Neural progenitor cell (in vitro differentiated cells): Measurements from ENCODE around the gene SMIM35. TPM values are rescaled to one million over a fixed set of nuclear protein-coding genes. Genes with fewer than 3 reads are reported as not detected.

Experiments
- DNase-seq: peaks from one replicate; pipeline ENCODE4 v3.0.0-alpha.2; 2016; ENCODE audit warnings: low spot score
- H2AFZ ChIP-seq: fragments of 200-600 bp; sonication (generic); replicated peaks from 2 replicates; pipeline ENCODE4 v1.6.1; 2016; ENCODE audit warnings: antibody characterized with exemption
- H3F3A ChIP-seq: fragments of 200-600 bp; sonication (generic); 2 replicates; pipeline ENCODE4 v1.6.1; 2016; ENCODE audit warnings: antibody characterized with exemption, low read depth
- H3K27ac ChIP-seq: fragments of 200-600 bp; sonication (generic); 2 replicates; pipeline ENCODE4 v1.5.1; 2016; ENCODE audit warnings: mild to moderate bottlenecking
- H3K27me3 ChIP-seq: fragments of 200-600 bp; sonication (generic); 2 replicates; pipeline ENCODE4 v1.6.1; 2016; ENCODE audit warnings: mild to moderate bottlenecking, moderate library complexity
- H3K36me3 ChIP-seq: fragments of 200-600 bp; sonication (generic); 2 replicates; pipeline ENCODE4 v1.5.1; 2016
- H3K4me1 ChIP-seq: fragments of 200-600 bp; sonication (generic); 2 replicates; pipeline ENCODE4 v1.6.1; 2016; ENCODE audit warnings: mixed run types
- H3K4me2 ChIP-seq: fragments of 200-600 bp; sonication (generic); 2 replicates; pipeline ENCODE4 v1.6.1; 2016
- H3K4me3 ChIP-seq: fragments of 200-600 bp; sonication (generic); 2 replicates; pipeline ENCODE4 v1.5.1; 2016
- H3K79me2 ChIP-seq: fragments of 200-600 bp; sonication (generic); 2 replicates; pipeline ENCODE4 v1.6.1; 2016; ENCODE audit warnings: low read depth
- H3K9ac ChIP-seq: fragments of 200-600 bp; sonication (generic); 2 replicates; pipeline ENCODE4 v1.6.1; 2016
- H3K9me3 ChIP-seq: fragments of 200-600 bp; sonication (generic); 2 replicates; pipeline ENCODE4 v1.5.1; 2016; ENCODE audit warnings: low read depth
- H4K20me1 ChIP-seq: fragments of 200-600 bp; sonication (generic); 2 replicates; pipeline ENCODE4 v1.6.1; 2016; ENCODE audit warnings: low read depth
- H3K27ac Mint-ChIP-seq: 3 replicates; pipeline ENCODE4 v1.8.0; 2021; ENCODE audit warnings: mixed read lengths
- H3K27me3 Mint-ChIP-seq: 2 replicates; pipeline ENCODE4 v1.8.0; 2022; ENCODE audit warnings: low read depth, mild to moderate bottlenecking, inconsistent platforms, moderate library complexity, mixed read lengths; ENCODE audit not compliant: insufficient read depth
- H3K36me3 Mint-ChIP-seq: 3 replicates; pipeline ENCODE4 v1.8.0; 2021; ENCODE audit warnings: mixed read lengths
- H3K4me1 Mint-ChIP-seq: 3 replicates; pipeline ENCODE4 v1.8.0; 2021; ENCODE audit warnings: mixed read lengths
- H3K4me3 Mint-ChIP-seq: 3 replicates; pipeline ENCODE4 v1.8.0; 2021; ENCODE audit warnings: mild to moderate bottlenecking, moderate library complexity, mixed read lengths
- H3K9me3 Mint-ChIP-seq: 3 replicates; pipeline ENCODE4 v1.8.0; 2020; ENCODE audit warnings: mixed read lengths
- EZH2 ChIP-seq: fragments of 200-600 bp; sonication (generic); IDR thresholded peaks from 2 replicates; pipeline ENCODE4 v1.6.1; 2017; ENCODE audit warnings: antibody characterized with exemption, mild to moderate bottlenecking, moderate library complexity
- EZH2phosphoT487 ChIP-seq: fragments of 200-600 bp; sonication (generic); IDR thresholded peaks from 2 replicates; pipeline ENCODE4 v1.6.1; 2017; ENCODE audit warnings: antibody characterized with exemption
- total RNA-seq: library from RNA; depleted of rRNA; stranded (reverse); fragments of >200 nt; gene quantifications from 2 replicates; pipeline ENCODE4 v1.2.3, GENCODE V29; 2015; ENCODE audit warnings: low replicate concordance
- TF ChIP-seq, protein P1 (sequence below): fragments of 200-600 bp; sonication (generic); IDR thresholded peaks from 2 replicates; pipeline ENCODE4 v1.5.1; 2017; ENCODE audit warnings: antibody characterized with exemption, mild to moderate bottlenecking

Gene SMIM35
- total RNA-seq, 1 donor from 2014 or later: not detected

GRCh38 chr11:118002541-118003423 lies 84.0 kb downstream of the SMIM35 start:
- peak overlapping the region; percentile 73 for H3K27ac ChIP-seq
- Mint-ChIP-seq H3K27me3 (no peaks in the 10 kb centered on the region), H3K4me1 (peaks cover 9% of the 10 kb centered on the region), H3K27ac (no peak overlapping the region), H3K36me3 (no peaks in the 10 kb centered on the region), H3K9me3 (peaks cover 2% of the 10 kb centered on the region), H3K4me3 (no peak overlapping the region)
- H2AFZ ChIP-seq: peak overlapping the region; percentile 71
- peaks cover 13% of the 10 kb centered on the region for H3K4me1 ChIP-seq
- no peaks in the 10 kb centered on the region for H4K20me1 ChIP-seq
- no peaks in the 10 kb centered on the region for H3K79me2 ChIP-seq
- H3K9ac ChIP-seq: no peak overlapping the region
- peaks cover 14% of the 10 kb centered on the region for H3K27me3 ChIP-seq
- TF ChIP-seq, protein P1, sequence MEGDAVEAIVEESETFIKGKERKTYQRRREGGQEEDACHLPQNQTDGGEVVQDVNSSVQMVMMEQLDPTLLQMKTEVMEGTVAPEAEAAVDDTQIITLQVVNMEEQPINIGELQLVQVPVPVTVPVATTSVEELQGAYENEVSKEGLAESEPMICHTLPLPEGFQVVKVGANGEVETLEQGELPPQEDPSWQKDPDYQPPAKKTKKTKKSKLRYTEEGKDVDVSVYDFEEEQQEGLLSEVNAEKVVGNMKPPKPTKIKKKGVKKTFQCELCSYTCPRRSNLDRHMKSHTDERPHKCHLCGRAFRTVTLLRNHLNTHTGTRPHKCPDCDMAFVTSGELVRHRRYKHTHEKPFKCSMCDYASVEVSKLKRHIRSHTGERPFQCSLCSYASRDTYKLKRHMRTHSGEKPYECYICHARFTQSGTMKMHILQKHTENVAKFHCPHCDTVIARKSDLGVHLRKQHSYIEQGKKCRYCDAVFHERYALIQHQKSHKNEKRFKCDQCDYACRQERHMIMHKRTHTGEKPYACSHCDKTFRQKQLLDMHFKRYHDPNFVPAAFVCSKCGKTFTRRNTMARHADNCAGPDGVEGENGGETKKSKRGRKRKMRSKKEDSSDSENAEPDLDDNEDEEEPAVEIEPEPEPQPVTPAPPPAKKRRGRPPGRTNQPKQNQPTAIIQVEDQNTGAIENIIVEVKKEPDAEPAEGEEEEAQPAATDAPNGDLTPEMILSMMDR: no peak
- peak; percentile 41 for TF ChIP-seq EZH2phosphoT487
- peaks cover 18% of the 10 kb centered on the region for H3F3A ChIP-seq
- no peaks in the 10 kb centered on the region for H3K36me3 ChIP-seq
- no peak overlapping the region for H3K4me3 ChIP-seq
- peak; percentile 86 for DNase-seq
- H3K9me3 ChIP-seq: no peaks in the 10 kb centered on the region
- peak overlapping the region; percentile 65 for H3K4me2 ChIP-seq

DNA sequence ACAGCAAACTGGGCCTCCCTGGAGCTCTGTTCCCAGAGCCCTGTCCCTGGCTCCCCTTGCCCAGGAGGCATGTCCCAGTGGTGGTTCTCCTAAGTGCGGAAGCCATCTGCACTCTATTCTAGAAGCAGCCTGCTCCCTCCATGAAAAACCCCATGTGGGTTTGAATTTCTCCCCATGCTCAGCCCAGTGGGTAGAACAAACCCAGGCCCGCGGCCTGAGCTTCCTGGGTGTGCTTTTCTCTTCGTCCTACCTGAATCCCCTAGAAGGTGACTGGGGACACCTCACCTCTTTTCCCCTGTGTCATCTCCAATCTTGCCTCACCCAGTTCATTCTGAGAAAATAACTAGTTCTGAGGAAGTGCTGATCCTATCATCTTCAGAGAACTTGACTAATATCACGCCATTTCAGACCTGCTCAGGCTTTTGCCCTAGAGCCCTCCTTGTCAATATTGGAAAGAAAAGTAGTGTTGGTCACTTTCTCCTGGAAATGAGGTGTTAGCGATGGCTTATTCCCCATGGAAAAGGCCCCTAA lies 84.7 kb downstream of the SMIM35 start:
- TF ChIP-seq, protein P1: no peak
- TF ChIP-seq EZH2 (no peak), EZH2phosphoT487 (no peak)
- peaks cover 2% of the 10 kb centered on the region for H3K9me3 Mint-ChIP-seq
- Histone ChIP-seq H3K27me3 (peaks cover 14% of the 10 kb centered on the region), H4K20me1 (no peaks in the 10 kb centered on the region), H3K9ac (no peak overlapping the region), H3K4me1 (peaks cover 13% of the 10 kb centered on the region), H3K79me2 (no peaks in the 10 kb centered on the region), H3K27ac (peak overlapping the region; percentile 73), H3F3A (peaks cover 18% of the 10 kb centered on the region), H3K36me3 (no peaks in the 10 kb centered on the region), H3K4me3 (no peak overlapping the region), H3K4me2 (peak overlapping the region; percentile 65), H2AFZ (peak overlapping the region; percentile 71), H3K9me3 (no peaks in the 10 kb centered on the region)
- DNase-seq: no peak
- peaks cover 9% of the 10 kb centered on the region for H3K4me1 Mint-ChIP-seq
- no peak overlapping the region for H3K27ac Mint-ChIP-seq
- peaks cover 5% of the 10 kb centered on the region for H3K27me3 Mint-ChIP-seq
- H3K36me3 Mint-ChIP-seq: no peaks in the 10 kb centered on the region
- H3K4me3 Mint-ChIP-seq: no peak overlapping the region

DNA sequence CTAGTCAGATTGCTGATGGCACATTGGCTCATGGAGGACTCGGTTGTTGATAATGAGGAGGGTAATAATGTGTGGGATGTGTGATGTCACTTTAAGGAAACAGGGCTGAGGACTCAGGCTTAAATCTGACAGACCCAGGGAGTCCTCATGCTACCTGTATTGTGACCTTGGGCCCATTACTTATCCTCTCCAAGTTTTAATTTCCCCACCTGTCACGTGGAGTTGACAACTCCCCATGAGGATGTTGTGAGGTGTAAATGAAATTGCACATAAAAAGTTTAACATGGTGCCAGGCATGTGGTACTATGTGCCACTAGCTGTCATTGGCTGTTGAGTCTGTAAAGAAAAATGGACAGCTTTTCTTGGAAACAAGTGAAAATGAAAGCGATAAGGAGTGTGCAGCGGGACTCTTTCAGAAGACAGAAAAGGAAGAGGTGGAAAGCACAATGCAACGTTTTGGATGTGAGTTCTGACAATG lies 85.2 kb downstream of the SMIM35 start:
- Histone ChIP-seq H3K36me3 (no peaks in the 10 kb centered on the region), H3K4me1 (peaks cover 13% of the 10 kb centered on the region), H3K4me2 (no peak overlapping the region), H2AFZ (no peak overlapping the region), H3K27me3 (peaks cover 14% of the 10 kb centered on the region), H3K9ac (no peak overlapping the region), H3K27ac (no peak overlapping the region), H3K4me3 (no peak overlapping the region), H3K79me2 (no peaks in the 10 kb centered on the region), H3K9me3 (no peaks in the 10 kb centered on the region), H3F3A (peaks cover 18% of the 10 kb centered on the region), H4K20me1 (no peaks in the 10 kb centered on the region)
- peaks cover 5% of the 10 kb centered on the region for H3K27me3 Mint-ChIP-seq
- TF ChIP-seq EZH2phosphoT487 (no peak), EZH2 (no peak)
- TF ChIP-seq, protein P1: no peak
- no peaks in the 10 kb centered on the region for H3K36me3 Mint-ChIP-seq
- peaks cover 2% of the 10 kb centered on the region for H3K9me3 Mint-ChIP-seq
- no peak for DNase-seq
- H3K27ac Mint-ChIP-seq: no peak overlapping the region
- no peak overlapping the region for H3K4me3 Mint-ChIP-seq
- peaks cover 9% of the 10 kb centered on the region for H3K4me1 Mint-ChIP-seq
